Measurements from ENCODE around the gene IFT172.

- TF ChIP-seq EZH2 (IDR thresholded peaks at IDR 0.05; ENCODE audit: low read depth, unreplicated experiment): no peak
- TF ChIP-seq, protein P1, sequence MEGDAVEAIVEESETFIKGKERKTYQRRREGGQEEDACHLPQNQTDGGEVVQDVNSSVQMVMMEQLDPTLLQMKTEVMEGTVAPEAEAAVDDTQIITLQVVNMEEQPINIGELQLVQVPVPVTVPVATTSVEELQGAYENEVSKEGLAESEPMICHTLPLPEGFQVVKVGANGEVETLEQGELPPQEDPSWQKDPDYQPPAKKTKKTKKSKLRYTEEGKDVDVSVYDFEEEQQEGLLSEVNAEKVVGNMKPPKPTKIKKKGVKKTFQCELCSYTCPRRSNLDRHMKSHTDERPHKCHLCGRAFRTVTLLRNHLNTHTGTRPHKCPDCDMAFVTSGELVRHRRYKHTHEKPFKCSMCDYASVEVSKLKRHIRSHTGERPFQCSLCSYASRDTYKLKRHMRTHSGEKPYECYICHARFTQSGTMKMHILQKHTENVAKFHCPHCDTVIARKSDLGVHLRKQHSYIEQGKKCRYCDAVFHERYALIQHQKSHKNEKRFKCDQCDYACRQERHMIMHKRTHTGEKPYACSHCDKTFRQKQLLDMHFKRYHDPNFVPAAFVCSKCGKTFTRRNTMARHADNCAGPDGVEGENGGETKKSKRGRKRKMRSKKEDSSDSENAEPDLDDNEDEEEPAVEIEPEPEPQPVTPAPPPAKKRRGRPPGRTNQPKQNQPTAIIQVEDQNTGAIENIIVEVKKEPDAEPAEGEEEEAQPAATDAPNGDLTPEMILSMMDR (conservative IDR thresholded peaks at IDR 0.05; ENCODE audit: low read depth in 2 of 2): no peak
- TF ChIP-seq JUNB (IDR thresholded peaks at IDR 0.05; ENCODE audit: unreplicated experiment): no peak
- TF ChIP-seq POLR2AphosphoS5 (IDR thresholded peaks at IDR 0.05; ENCODE audit: low read depth): no peak
- TF ChIP-seq CREB1 (CRISPR knock-in tag; IDR thresholded peaks at IDR 0.05; ENCODE audit: low read depth): no peak
- no peak for TF ChIP-seq REST (IDR thresholded peaks at IDR 0.05; ENCODE audit: unreplicated experiment)
Observed at GRCh38 chr2:27446057-27446456, 43.5 kb downstream of the IFT172 start.
